AG09309 (cell line): ENCODE data around the gene IL1R1.

Experiments used
- DNase-seq: peaks from one replicate; pipeline ENCODE4 v3.0.0-alpha.2; 2010; ENCODE audit warnings: low read depth
- H3K4me3 ChIP-seq: 2 replicates; pipeline ENCODE4 v1.5.1; 2011; ENCODE audit warnings: mild to moderate bottlenecking, low read depth, low read length, moderate library complexity; ENCODE audit not compliant: control insufficient read depth
- CTCF ChIP-seq: IDR thresholded peaks from 2 replicates; pipeline ENCODE4 v1.5.1; 2011; ENCODE audit warnings: mild to moderate bottlenecking, low read depth, low read length, inconsistent platforms; ENCODE audit not compliant: insufficient read depth, control insufficient read depth; ENCODE audit errors: missing control alignments

IL1R1 gene

GRCh38 chr2:102149644-102150455 lies 7.3 kb downstream of the IL1R1 start:
- DNase-seq, result no peak
- no peak overlapping the region for H3K4me3 ChIP-seq
- TF ChIP-seq CTCF, result no peak

GRCh38 chr2:102154364-102154763 lies 11.8 kb downstream of the IL1R1 start:
- no peak for TF ChIP-seq CTCF
- no peak overlapping the region for H3K4me3 ChIP-seq
- no peak for DNase-seq

GRCh38 chr2:102154946-102155702 lies 12.6 kb downstream of the IL1R1 start:
- DNase-seq, result no peak
- no peak for TF ChIP-seq CTCF
- no peak overlapping the region for H3K4me3 ChIP-seq

- no peak for DNase-seq
- no peak for TF ChIP-seq CTCF
- no peak overlapping the region for H3K4me3 ChIP-seq
Measured at GRCh38 chr2:102155703-102156515, 13.4 kb downstream of the IL1R1 start.

GRCh38 chr2:102158011-102158755 lies 15.6 kb downstream of the IL1R1 start:
- TF ChIP-seq CTCF, result no peak
- no peak for DNase-seq
- H3K4me3 ChIP-seq, result no peak overlapping the region

GRCh38 chr2:102159295-102159694 lies 16.7 kb downstream of the IL1R1 start:
- no peak for DNase-seq
- TF ChIP-seq CTCF, result no peak
- H3K4me3 ChIP-seq, result no peak overlapping the region
